Ishikawa (cell line): ENCODE measurements around the gene MARS1.

ENCODE experiments used
- CEBPB ChIP-seq: IDR thresholded peaks from 2 replicates; pipeline ENCODE4 v1.6.1; 2012
- CREB1 ChIP-seq: IDR thresholded peaks from 2 replicates; pipeline ENCODE4 v1.6.1; 2012; ENCODE audit warnings: low read depth
- EP300 ChIP-seq: IDR thresholded peaks from 2 replicates; pipeline ENCODE4 v1.6.1; 2012; ENCODE audit warnings: borderline replicate concordance
- FOXM1 ChIP-seq: IDR thresholded peaks from 2 replicates; pipeline ENCODE4 v1.6.1; 2012; ENCODE audit warnings: low read depth, borderline replicate concordance
- MAX ChIP-seq: IDR thresholded peaks from 2 replicates; pipeline ENCODE4 v1.6.1; 2012
- REST ChIP-seq: IDR thresholded peaks from 2 replicates; pipeline ENCODE4 v1.6.1; 2012; ENCODE audit warnings: low read depth, mild to moderate bottlenecking
- TAF1 ChIP-seq: IDR thresholded peaks from 2 replicates; pipeline ENCODE4 v1.6.1; 2012; ENCODE audit warnings: low read depth, mild to moderate bottlenecking
- USF1 ChIP-seq: IDR thresholded peaks from 2 replicates; pipeline ENCODE4 v1.6.1; 2012
- YY1 ChIP-seq: IDR thresholded peaks from 2 replicates; pipeline ENCODE4 v1.6.1; 2012; ENCODE audit warnings: low read depth
- ZBTB7A ChIP-seq: IDR thresholded peaks from 2 replicates; pipeline ENCODE4 v1.6.1; 2012; ENCODE audit warnings: low read depth

- no peak for TF ChIP-seq MAX
- TF ChIP-seq YY1, result no peak
- TF ChIP-seq CREB1, result no peak
- no peak for TF ChIP-seq EP300
- no peak for TF ChIP-seq USF1
- no peak for TF ChIP-seq FOXM1
- TF ChIP-seq CEBPB, result no peak
- no peak for TF ChIP-seq REST
- no peak for TF ChIP-seq TAF1
- no peak for TF ChIP-seq ZBTB7A
Measured at GRCh38 chr12:57523706-57524614, 36.1 kb downstream of the MARS1 start.
